ENCODE data around the gene PRKAR1A.

DNA sequence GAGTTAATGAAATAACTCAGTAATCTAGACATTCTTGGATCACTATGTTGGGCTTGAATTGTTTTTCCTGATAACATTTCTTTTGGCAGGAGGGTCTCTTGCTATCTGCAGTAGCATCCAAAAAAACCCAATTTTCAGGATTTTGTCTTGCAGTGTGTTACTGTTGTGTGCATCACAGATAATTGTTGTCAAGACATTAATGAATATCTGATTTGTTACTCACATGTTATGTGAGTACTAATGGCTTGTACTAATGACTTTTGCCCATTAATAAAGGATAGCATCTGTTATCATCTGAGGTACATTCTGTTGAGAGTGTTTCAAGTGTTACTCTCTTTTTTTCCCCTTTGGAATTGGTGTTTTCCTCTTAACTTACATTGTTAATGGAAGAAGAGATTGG lies 10.0 kb downstream of the PRKAR1A start:
- TF ChIP-seq CTCF (IDR thresholded peaks at IDR 0.05) = no peak
- TF ChIP-seq POLR2A (IDR thresholded peaks at IDR 0.05) = no peak
- no peak for TF ChIP-seq EP300 (IDR thresholded peaks at IDR 0.05)
- no peak for TF ChIP-seq POLR2AphosphoS5 (IDR thresholded peaks at IDR 0.05)

Data from stomach (tissue), 4 donors.